Spleen (tissue), 11 donors: ENCODE results near the gene KLF9. TPM values are rescaled to one million over a fixed set of nuclear protein-coding genes. Genes with fewer than 3 reads are reported as not detected.
A peak's percentile ranks its signal among the peaks of the same experiment; 100 is the strongest.

Experiments used
- DNase-seq: peaks from one replicate; pipeline ENCODE4 v3.0.0-alpha.2; 2020
- H3K27ac ChIP-seq, 8 donors: fragments of 200-600 bp; sonication (generic) in 7 of 8; 1 replicate in 4 of 8; 2 replicates in 4 of 8; pipeline versions ENCODE4 v1.5.0 to v1.8.0; 2016 to 2021; ENCODE audit warnings: inconsistent platforms in 4 of 8, mild to moderate bottlenecking in 4 of 8, moderate library complexity in 1 of 8
- H3K27me3 ChIP-seq, 7 donors: fragments of 200-600 bp; sonication (generic) in 6 of 7; replicated peaks in 1 of 7; 1 replicate in 4 of 7; 2 replicates in 3 of 7; pipeline versions ENCODE4 v1.5.0 to v1.8.0; 2016 to 2021; ENCODE audit warnings: inconsistent platforms in 3 of 7, mild to moderate bottlenecking in 1 of 7
- H3K36me3 ChIP-seq, 6 donors: fragments of 200-600 bp; sonication (generic) in 5 of 6; 1 replicate in 4 of 6; 2 replicates in 2 of 6; pipeline versions ENCODE4 v1.5.0 to v1.8.0; 2016 to 2021; ENCODE audit warnings: inconsistent platforms in 2 of 6
- H3K4me1 ChIP-seq, 6 donors: fragments of 200-600 bp; sonication (generic) in 5 of 6; 1 replicate in 3 of 6; 2 replicates in 3 of 6; pipeline versions ENCODE4 v1.5.0 to v1.8.0; 2016 to 2021; ENCODE audit warnings: inconsistent platforms in 3 of 6
- H3K4me3 ChIP-seq, 8 donors: fragments of 200-600 bp; sonication (generic) in 7 of 8; 1 replicate in 4 of 8; 2 replicates in 4 of 8; pipeline versions ENCODE4 v1.5.0 to v1.8.0; 2016 to 2021; ENCODE audit warnings: inconsistent platforms in 4 of 8, mild to moderate bottlenecking in 4 of 8, moderate library complexity in 2 of 8
- H3K9me3 ChIP-seq, 8 donors: fragments of 200-600 bp; sonication (generic) in 7 of 8; 1 replicate in 4 of 8; 2 replicates in 4 of 8; pipeline versions ENCODE4 v1.5.0 to v1.8.0; 2016 to 2021; ENCODE audit warnings: inconsistent platforms in 4 of 8
- CTCF ChIP-seq, 11 experiments: fragments of 200-600 bp in 7 of 11; fragments of 450-650 bp in 4 of 11; sonication (generic) in 4 of 11; IDR thresholded peaks in 8 of 11; conservative IDR thresholded peaks in 3 of 11; 1 replicate in 7 of 11; 2 replicates in 4 of 11; pipeline versions ENCODE4 v1.4.0 to v1.8.0; 2016 to 2021; ENCODE audit warnings: antibody characterized with exemption in 11 of 11, inconsistent platforms in 4 of 11, mild to moderate bottlenecking in 1 of 11
- POLR2A ChIP-seq, 3 donors: fragments of 450-650 bp; IDR thresholded peaks; one replicate each; pipeline ENCODE4 v1.5.1; 2017; ENCODE audit warnings: antibody characterized with exemption in 3 of 3, mild to moderate bottlenecking in 1 of 3
- POLR2AphosphoS5 ChIP-seq, 3 donors: sonication (generic); formaldehyde crosslinking; IDR thresholded peaks; one replicate each; pipeline ENCODE4 v1.5.1; 2017; ENCODE audit warnings: antibody characterized with exemption in 3 of 3
- WGBS, 5 donors: extraction: QIAGEN DNeasy Blood & Tissue Kit in 3 of 5; methylation state at CpG; one replicate each; pipeline versions ENCODE4 v1.1.5 to v1.1.7; 2013 to 2018; 5-methylcytosine and 5-hydroxymethylcytosine counted together
- intact Hi-C: fragments of 100-400 bp; cut with DNase I; formaldehyde crosslinking; loops from one replicate; pipeline ENCODE4 v1.15.0; 2023; ENCODE audit warnings: low total_unique reads
- polyA plus RNA-seq, 3 donors: library from polyadenylated mRNA; stranded (reverse); fragments of 200-250 nt; gene quantifications; one replicate each; pipeline ENCODE4 v1.2.1, GENCODE V29; 2013
- total RNA-seq, 7 donors: library from RNA; depleted of rRNA in 3 of 7; stranded (reverse); fragments of >200 nt in 3 of 7; fragmentation: NEBNext Ultra II Directional in 4 of 7; extraction: Animal tissue kit (Norgen Biotek cat#: 25700) in 4 of 7; gene quantifications; one replicate each; pipeline versions ENCODE4 v1.1.0 to v1.2.1, GENCODE V29; 2016 to 2021
- donor health status: healthy with polysubstance abuse.
- donor health status: DM: no; HTN: no; CAD: no; lungs with moderate emphysema.
- donor health status: DM: no; HTN: no; CAD: no.
- donor health status: Bipolar disorder and iron deficiency.
- donor health status: healthy.
- donor health status: DM: no; HTN: no; CAD: no.
- donor health status: DM: yes; HTN: yes; CAD: no.

The KLF9 gene
- total and polyA plus RNA-seq, 10 donors = 7.1 to 74.8 (median 36.8) TPM

GRCh38 chr9:70441622-70442021 is 27.2 kb upstream of the KLF9 start:
- intact Hi-C loops = no loop called here

GRCh38 chr9:70439991-70440706 is 25.7 kb upstream of the KLF9 start:
- 63 to 74% (median 71%) methylated on average over 5 of the region's 5 CpGs for WGBS, 5 donors
- Histone ChIP-seq H3K9me3 (no peaks in the 10 kb centered on the region), H3K4me3 (no peak overlapping the region), H3K27me3 (no peaks in the 10 kb centered on the region), H3K27ac (peak overlapping the region in 1 of 8 donors; percentile 75), H3K36me3 (no peaks in the 10 kb centered on the region), H3K4me1 (peaks cover 0 to 44% (median 7%) of the 10 kb centered on the region in 6 donors)
- TF ChIP-seq CTCF (IDR thresholded peaks at IDR 0.05 in 8 of 11, conservative IDR thresholded peaks at IDR 0.05 in 3 of 11) (no peak), POLR2A (IDR thresholded peaks at IDR 0.05) (no peak), POLR2AphosphoS5 (IDR thresholded peaks at IDR 0.05) (no peak)
- no peak for DNase-seq
- intact Hi-C loops = no loop called here

More at GRCh38 chr9:70441622-70442021, 27.2 kb upstream of the KLF9 start:
- H3K9me3 ChIP-seq = no peaks in the 10 kb centered on the region
- peaks cover 0 to 31% (median 4%) of the 10 kb centered on the region in 6 donors for H3K4me1 ChIP-seq
- H3K36me3 ChIP-seq = no peaks in the 10 kb centered on the region
- no peak for DNase-seq
- TF ChIP-seq POLR2A (IDR thresholded peaks at IDR 0.05) (no peak), POLR2AphosphoS5 (IDR thresholded peaks at IDR 0.05) (no peak), CTCF (IDR thresholded peaks at IDR 0.05 in 8 of 11, conservative IDR thresholded peaks at IDR 0.05 in 3 of 11) (no peak)
- no peak overlapping the region for H3K27ac ChIP-seq
- no peaks in the 10 kb centered on the region for H3K27me3 ChIP-seq
- H3K4me3 ChIP-seq = no peak overlapping the region

GRCh38 chr9:70438341-70438928 is 24.0 kb upstream of the KLF9 start:
- 34 to 52% (median 42%) methylated on average over 2 to 3 of the region's 3 CpGs for WGBS, 5 donors
- peak overlapping the region in 6 of 8 donors; percentile 56 to 77 (median 70) for H3K27ac ChIP-seq
- TF ChIP-seq POLR2AphosphoS5 (IDR thresholded peaks at IDR 0.05) (peak in 1 of 3 donors; percentile 82), CTCF (IDR thresholded peaks at IDR 0.05 in 8 of 11, conservative IDR thresholded peaks at IDR 0.05 in 3 of 11) (no peak), POLR2A (IDR thresholded peaks at IDR 0.05) (no peak)
- no peak overlapping the region for H3K4me3 ChIP-seq
- no peak for DNase-seq
- intact Hi-C loops = no loop called here
- peaks cover 0 to 44% (median 7%) of the 10 kb centered on the region in 6 donors for H3K4me1 ChIP-seq
- no peaks in the 10 kb centered on the region for H3K27me3 ChIP-seq
- H3K36me3 ChIP-seq = no peaks in the 10 kb centered on the region
- H3K9me3 ChIP-seq = no peaks in the 10 kb centered on the region

DNA sequence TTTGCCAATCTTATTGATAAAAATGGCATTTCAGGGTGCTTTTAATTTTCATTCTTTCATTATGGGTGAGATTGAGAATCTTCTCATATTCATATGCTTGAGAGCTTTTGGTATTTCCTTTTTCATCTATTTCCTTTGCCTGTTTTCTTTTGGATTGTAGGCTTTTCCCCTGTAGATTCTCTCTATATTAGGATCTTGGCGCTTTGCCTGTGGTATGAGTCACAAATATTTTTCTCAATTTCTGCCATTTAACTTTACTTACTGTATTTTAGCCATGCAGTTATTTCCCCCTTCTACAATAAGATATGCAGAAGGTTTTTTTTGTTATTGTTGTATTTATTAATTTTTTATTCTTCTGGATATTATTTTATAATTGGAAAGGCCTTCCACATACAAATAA is 21.5 kb upstream of the KLF9 start:
- peaks cover 0 to 44% (median 7%) of the 10 kb centered on the region in 6 donors for H3K4me1 ChIP-seq
- no peaks in the 10 kb centered on the region for H3K36me3 ChIP-seq
- 69 to 78% (median 76%) methylated on average over 1 of the region's 1 CpG for WGBS, 5 donors
- intact Hi-C loops = no loop called here
- peaks cover 0 to 5% (median 0%) of the 10 kb centered on the region in 8 donors for H3K9me3 ChIP-seq
- peak overlapping the region in 4 of 8 donors; percentile 15 to 69 (median 50) for H3K27ac ChIP-seq
- no peak overlapping the region for H3K4me3 ChIP-seq
- DNase-seq = no peak
- TF ChIP-seq POLR2AphosphoS5 (IDR thresholded peaks at IDR 0.05) (no peak), CTCF (IDR thresholded peaks at IDR 0.05 in 8 of 11, conservative IDR thresholded peaks at IDR 0.05 in 3 of 11) (no peak), POLR2A (IDR thresholded peaks at IDR 0.05) (no peak)
- no peaks in the 10 kb centered on the region for H3K27me3 ChIP-seq
